ENCODE results near the gene TNFRSF18. TPM values are rescaled to one million over a fixed set of nuclear protein-coding genes. Genes with fewer than 3 reads are reported as not detected.
A peak's percentile ranks its signal among the peaks of the same experiment; 100 is the strongest.

The TNFRSF18 gene
- total RNA-seq, 3 donors from 2014 or later (not counting 1 experiment from before 2014, with no cell fraction given): 40.3 to 81.9 (median 54.7) TPM

DNA sequence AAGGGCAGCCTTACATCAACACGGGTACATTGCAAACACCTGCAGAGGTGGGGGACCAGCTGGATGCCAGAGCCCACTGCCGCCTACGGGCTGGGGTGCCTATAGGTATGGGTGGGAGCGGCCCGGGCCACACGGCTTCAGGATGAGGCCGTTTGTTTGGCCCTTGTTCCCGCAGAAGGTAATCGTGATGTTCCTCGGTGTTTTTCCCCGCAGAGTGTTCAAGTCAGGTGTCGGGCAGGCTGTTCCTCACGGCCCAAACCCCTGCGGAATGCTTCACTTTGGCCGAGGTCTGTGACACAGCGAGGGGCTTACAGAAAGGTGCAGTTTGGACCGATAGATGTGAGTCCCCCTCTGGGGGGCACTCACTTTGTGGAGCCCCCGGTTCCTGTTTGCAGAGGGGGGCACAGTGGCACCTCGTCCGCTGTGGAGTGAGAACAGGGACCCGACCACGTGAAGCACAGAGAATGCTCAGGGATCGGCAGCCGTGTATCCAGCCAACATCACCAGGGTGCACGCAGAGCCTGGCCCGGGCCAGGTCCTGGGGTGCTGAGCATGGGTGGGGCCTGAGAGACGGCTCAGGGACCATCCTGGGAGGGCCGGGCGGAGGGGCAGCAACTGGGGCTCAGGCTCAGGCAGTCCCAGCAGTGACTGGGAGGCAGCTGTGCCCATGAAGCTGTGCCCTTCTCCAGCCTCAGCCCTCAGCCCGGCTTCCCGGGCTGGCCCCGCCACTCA is 33.2 kb downstream of the TNFRSF18 start:
- peaks cover 8% of the 10 kb centered on the region for H3K27me3 ChIP-seq (ENCODE audit: control insufficient read depth, insufficient read depth, low read length)
- Mint-ChIP-seq H3K27ac (no peak overlapping the region), H3K9me3 (no peaks in the 10 kb centered on the region), H3K36me3 (no peaks in the 10 kb centered on the region), H3K4me1 (peaks cover 4 to 12% of the 10 kb centered on the region in 2 donors), H3K27me3 (ENCODE audit: low read depth in 2 of 2) (peaks cover 0 to 23% of the 10 kb centered on the region in 2 donors), H3K4me3 (no peak overlapping the region)
- DNase-seq (no peak), ATAC-seq (no peak)
- H3K36me3 ChIP-seq (ENCODE audit: control insufficient read depth, insufficient read depth, low read length): no peaks in the 10 kb centered on the region
- no peak overlapping the region for H3K4me3 ChIP-seq (ENCODE audit: low read length)
- intact Hi-C loops (cut with micrococcal nuclease): loop anchor here (5.0 kb wide), 1 partner anchor 34 kb away; the partner anchor contains the start of gene TNFRSF18
- peaks cover 62% of the 10 kb centered on the region for H3K4me1 ChIP-seq (ENCODE audit: control insufficient read depth, insufficient read depth, low read length)
- 61% methylated on average over 32 of the region's 32 CpGs for WGBS (ENCODE audit: insufficient coverage)
- no peaks in the 10 kb centered on the region for H3K9me3 ChIP-seq (ENCODE audit: control insufficient read depth, insufficient read depth, low read length)
- H3K27ac ChIP-seq (ENCODE audit: low read length): no peak overlapping the region
- TF ChIP-seq, protein P1, sequence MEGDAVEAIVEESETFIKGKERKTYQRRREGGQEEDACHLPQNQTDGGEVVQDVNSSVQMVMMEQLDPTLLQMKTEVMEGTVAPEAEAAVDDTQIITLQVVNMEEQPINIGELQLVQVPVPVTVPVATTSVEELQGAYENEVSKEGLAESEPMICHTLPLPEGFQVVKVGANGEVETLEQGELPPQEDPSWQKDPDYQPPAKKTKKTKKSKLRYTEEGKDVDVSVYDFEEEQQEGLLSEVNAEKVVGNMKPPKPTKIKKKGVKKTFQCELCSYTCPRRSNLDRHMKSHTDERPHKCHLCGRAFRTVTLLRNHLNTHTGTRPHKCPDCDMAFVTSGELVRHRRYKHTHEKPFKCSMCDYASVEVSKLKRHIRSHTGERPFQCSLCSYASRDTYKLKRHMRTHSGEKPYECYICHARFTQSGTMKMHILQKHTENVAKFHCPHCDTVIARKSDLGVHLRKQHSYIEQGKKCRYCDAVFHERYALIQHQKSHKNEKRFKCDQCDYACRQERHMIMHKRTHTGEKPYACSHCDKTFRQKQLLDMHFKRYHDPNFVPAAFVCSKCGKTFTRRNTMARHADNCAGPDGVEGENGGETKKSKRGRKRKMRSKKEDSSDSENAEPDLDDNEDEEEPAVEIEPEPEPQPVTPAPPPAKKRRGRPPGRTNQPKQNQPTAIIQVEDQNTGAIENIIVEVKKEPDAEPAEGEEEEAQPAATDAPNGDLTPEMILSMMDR (IDR thresholded peaks at IDR 0.05): no peak

DNA sequence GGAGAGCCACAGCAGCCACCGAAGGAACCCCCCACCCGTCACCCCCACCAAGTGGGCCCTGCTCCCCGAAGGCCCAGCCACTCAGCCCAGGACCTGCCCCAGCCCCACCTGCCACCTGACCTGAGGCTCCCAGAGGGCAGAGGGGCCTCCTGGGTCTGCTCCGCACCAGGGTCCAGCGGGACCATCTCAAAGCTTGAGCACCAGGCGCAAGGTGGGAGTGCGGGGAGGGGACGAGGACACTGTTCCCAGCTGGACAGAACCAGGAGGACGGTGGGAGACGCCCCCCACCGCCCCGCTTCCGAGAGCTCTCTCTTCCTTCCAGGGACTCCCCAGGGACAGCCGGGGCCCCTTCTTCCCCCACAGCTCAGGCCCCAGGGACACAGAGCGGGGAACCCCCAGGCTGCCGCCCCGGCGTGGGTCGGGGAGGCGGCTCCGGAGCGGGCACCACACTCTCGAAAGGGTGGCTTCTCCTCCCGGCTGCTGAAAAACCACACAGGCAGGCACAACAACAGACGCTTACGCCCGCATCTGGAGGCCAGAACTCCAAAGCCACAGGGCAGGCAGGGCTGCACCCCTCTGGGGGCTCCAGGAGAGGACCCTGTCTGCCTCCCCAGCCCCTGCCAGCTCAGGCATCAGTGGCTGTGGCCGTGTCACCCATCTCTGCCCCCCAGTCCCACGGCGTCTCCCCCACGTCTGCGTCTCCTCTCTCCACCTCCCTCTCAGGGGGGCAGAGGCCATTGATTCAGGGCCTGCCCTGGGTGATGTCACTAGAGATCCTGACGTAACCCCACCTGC is 34.6 kb downstream of the TNFRSF18 start:
- TF ChIP-seq, protein P1 (IDR thresholded peaks at IDR 0.05): no peak
- peaks cover 76% of the 10 kb centered on the region for H3K4me1 ChIP-seq (ENCODE audit: control insufficient read depth, insufficient read depth, low read length)
- peak; percentile 24 to 66 for DNase-seq
- intact Hi-C loops (cut with micrococcal nuclease): loop anchor here (5.0 kb wide), 1 partner anchor 36 kb away; the partner anchor contains the start of gene TNFRSF18
- peaks cover 4 to 8% of the 10 kb centered on the region in 2 donors for H3K4me1 Mint-ChIP-seq
- H3K9me3 ChIP-seq (ENCODE audit: control insufficient read depth, insufficient read depth, low read length): no peaks in the 10 kb centered on the region
- peak overlapping the region; percentile 45 for H3K4me3 Mint-ChIP-seq
- H3K27ac Mint-ChIP-seq: peak overlapping the region in 1 of 2 donors; percentile 74
- H3K4me3 ChIP-seq (ENCODE audit: low read length): no peak overlapping the region
- H3K27me3 ChIP-seq (ENCODE audit: control insufficient read depth, insufficient read depth, low read length): peaks cover 8% of the 10 kb centered on the region
- no peaks in the 10 kb centered on the region for H3K36me3 ChIP-seq (ENCODE audit: control insufficient read depth, insufficient read depth, low read length)
- ATAC-seq: peak in 2 of 3 donors; percentile 50 to 60
- H3K27me3 Mint-ChIP-seq (ENCODE audit: low read depth in 2 of 2): peaks cover 0 to 18% of the 10 kb centered on the region in 2 donors
- H3K27ac ChIP-seq (ENCODE audit: low read length): no peak overlapping the region
- WGBS (ENCODE audit: insufficient coverage): 34% methylated on average over 33 of the region's 33 CpGs
- H3K9me3 Mint-ChIP-seq: no peaks in the 10 kb centered on the region
- H3K36me3 Mint-ChIP-seq: no peaks in the 10 kb centered on the region

DNA sequence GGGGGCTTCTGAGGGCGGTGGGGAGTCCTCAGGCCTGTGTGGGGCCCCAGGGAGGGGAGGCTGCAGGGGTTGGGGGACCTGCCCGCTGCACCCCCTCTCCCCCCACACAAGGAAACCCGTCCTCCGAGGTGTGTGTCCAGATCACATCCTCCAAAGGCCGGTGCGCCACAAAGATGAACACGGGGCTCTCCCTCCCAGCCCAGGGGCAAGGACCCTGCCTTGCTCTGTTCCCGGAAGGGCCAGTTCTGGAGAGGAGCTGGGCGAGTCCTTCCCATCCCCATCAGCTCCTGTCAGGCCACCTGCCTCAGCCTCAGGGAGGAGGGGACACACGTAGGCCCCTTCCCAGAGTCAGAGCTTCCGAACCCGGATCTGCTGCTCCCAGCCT is 35.2 kb downstream of the TNFRSF18 start:
- Histone ChIP-seq H3K9me3 (ENCODE audit: control insufficient read depth, insufficient read depth, low read length) (no peaks in the 10 kb centered on the region), H3K27me3 (ENCODE audit: control insufficient read depth, insufficient read depth, low read length) (peaks cover 8% of the 10 kb centered on the region), H3K36me3 (ENCODE audit: control insufficient read depth, insufficient read depth, low read length) (no peaks in the 10 kb centered on the region), H3K4me3 (ENCODE audit: low read length) (no peak overlapping the region), H3K27ac (ENCODE audit: low read length) (no peak overlapping the region), H3K4me1 (ENCODE audit: control insufficient read depth, insufficient read depth, low read length) (peaks cover 81% of the 10 kb centered on the region)
- ATAC-seq (no peak), DNase-seq (no peak)
- 81% methylated on average over 12 of the region's 12 CpGs for WGBS (ENCODE audit: insufficient coverage)
- no peak overlapping the region for H3K4me3 Mint-ChIP-seq
- H3K27ac Mint-ChIP-seq: no peak overlapping the region
- H3K36me3 Mint-ChIP-seq: no peaks in the 10 kb centered on the region
- peaks cover 4 to 7% of the 10 kb centered on the region in 2 donors for H3K4me1 Mint-ChIP-seq
- intact Hi-C loops (cut with micrococcal nuclease): loop anchor here (5.0 kb wide), 1 partner anchor 36 kb away; the partner anchor contains the start of gene TNFRSF18
- H3K9me3 Mint-ChIP-seq: no peaks in the 10 kb centered on the region
- peaks cover 0 to 17% of the 10 kb centered on the region in 2 donors for H3K27me3 Mint-ChIP-seq (ENCODE audit: low read depth in 2 of 2)
- TF ChIP-seq, protein P1 (IDR thresholded peaks at IDR 0.05): no peak
